Measurements from ENCODE around the gene PDE3A. TPM values are rescaled to one million over a fixed set of nuclear protein-coding genes. Genes with fewer than 3 reads are reported as not detected.

PDE3A gene
- total RNA-seq, 2 experiments from 2014 or later: not detected

- no peak overlapping the region for H3K4me3 Mint-ChIP-seq
- no peak for TF ChIP-seq CTCF (IDR thresholded peaks at IDR 0.05)
- H3K9me3 Mint-ChIP-seq: no peaks in the 10 kb centered on the region
- no peak for DNase-seq
- no peaks in the 10 kb centered on the region for H3K4me1 Mint-ChIP-seq (ENCODE audit: low read depth)
- no peaks in the 10 kb centered on the region for H3K27me3 Mint-ChIP-seq
- ATAC-seq: no peak
- H3K36me3 Mint-ChIP-seq (ENCODE audit: low read depth): no peaks in the 10 kb centered on the region
- CTCF ChIA-PET: no interaction called here
- intact Hi-C loops (cut with micrococcal nuclease): no loop called here
- H3K27ac Mint-ChIP-seq: no peak overlapping the region
- POLR2A ChIA-PET: no interaction called here
These were observed 353.8 kb downstream of the PDE3A start for GRCh38 chr12:20722142-20722541.

- TF ChIP-seq CTCF (IDR thresholded peaks at IDR 0.05): no peak
- no peaks in the 10 kb centered on the region for H3K27me3 Mint-ChIP-seq
- DNase-seq: no peak
- H3K36me3 Mint-ChIP-seq (ENCODE audit: low read depth): no peaks in the 10 kb centered on the region
- H3K9me3 Mint-ChIP-seq: no peaks in the 10 kb centered on the region
- POLR2A ChIA-PET: no interaction called here
- intact Hi-C loops (cut with micrococcal nuclease): no loop called here
- no peak for ATAC-seq
- CTCF ChIA-PET: no interaction called here
- no peaks in the 10 kb centered on the region for H3K4me1 Mint-ChIP-seq (ENCODE audit: low read depth)
- H3K27ac Mint-ChIP-seq: no peak overlapping the region
- H3K4me3 Mint-ChIP-seq: no peak overlapping the region
These were observed 362.9 kb downstream of the PDE3A start for GRCh38 chr12:20731274-20731673.
